A673 (cell line): ENCODE results near the gene HOMER2. TPM values are rescaled to one million over a fixed set of nuclear protein-coding genes. Genes with fewer than 3 reads are reported as not detected.

ENCODE experiments used
- BruUV-seq: library from RNA; stranded (reverse); fragments of 400-500 nt; replicated peaks from 2 replicates; lab custom pipeline; 2021; lab: Mats Ljungman, UMichigan
- CTCF ChIA-PET: fragments of 300-600 bp; sonication (Branson Sonifier 250); formaldehyde crosslinking; loops from one replicate; lab custom pipeline; 2022; ENCODE audit warnings: antibody characterized with exemption; lab: Charles Lee
- POLR2A ChIA-PET: fragments of 300-600 bp; sonication (Branson Sonifier 250); formaldehyde crosslinking; loops from one replicate; lab custom pipeline; 2022; ENCODE audit warnings: antibody characterized with exemption; ENCODE audit not compliant: low non-redundant PET; lab: Charles Lee
- DNase-seq: peaks from one replicate; pipeline ENCODE4 v3.0.0-alpha.2; 2015; ENCODE audit warnings: low spot score
- H3K27ac ChIP-seq: fragments of 200-600 bp; sonication (generic); 2 replicates; pipeline ENCODE4 v1.5.1; 2016; ENCODE audit warnings: mixed run types, low read depth, mild to moderate bottlenecking, mixed read lengths, antibody characterized with exemption, low read length; ENCODE audit not compliant: poor library complexity, severe bottlenecking
- H3K27me3 ChIP-seq: fragments of 200-600 bp; sonication (generic); replicated peaks from 2 replicates; pipeline ENCODE4 v1.6.1; 2017; ENCODE audit warnings: mixed run types, low read depth, mild to moderate bottlenecking, mixed read lengths, antibody characterized with exemption, low read length; ENCODE audit not compliant: insufficient read depth, poor library complexity
- H3K36me3 ChIP-seq: fragments of 200-600 bp; sonication (generic); 2 replicates; pipeline ENCODE4 v1.6.1; 2016; ENCODE audit warnings: mixed run types, mild to moderate bottlenecking, mixed read lengths, antibody characterized with exemption, low read length; ENCODE audit not compliant: insufficient read depth, poor library complexity, severe bottlenecking
- H3K4me1 ChIP-seq: fragments of 200-600 bp; sonication (generic); 2 replicates; pipeline ENCODE4 v1.6.1; 2017; ENCODE audit warnings: mixed run types, mild to moderate bottlenecking, mixed read lengths, antibody characterized with exemption, low read length; ENCODE audit not compliant: insufficient read depth, poor library complexity, severe bottlenecking
- H3K4me3 ChIP-seq: fragments of 200-600 bp; sonication (generic); 2 replicates; pipeline ENCODE4 v1.5.1; 2016; ENCODE audit warnings: low read depth, mixed run types, mild to moderate bottlenecking, mixed read lengths, low read length; ENCODE audit not compliant: poor library complexity, severe bottlenecking
- H3K9me3 ChIP-seq: fragments of 200-600 bp; sonication (generic); 2 replicates; pipeline ENCODE4 v1.6.1; 2016; ENCODE audit warnings: mixed run types, low read depth, mild to moderate bottlenecking, mixed read lengths, antibody characterized with exemption, low read length; ENCODE audit not compliant: poor library complexity, severe bottlenecking
- CTCF ChIP-seq: fragments of 300-800, 200-600 bp; sonication (generic); conservative IDR thresholded peaks from 2 replicates; pipeline ENCODE4 v1.5.1; 2017; ENCODE audit warnings: low read depth, mild to moderate bottlenecking, antibody characterized with exemption, low read length, moderate library complexity, mixed read lengths
- EZH2 ChIP-seq: fragments of 200-600 bp; sonication (generic); IDR thresholded peaks from 2 replicates; pipeline ENCODE4 v1.6.1; 2017; ENCODE audit warnings: borderline replicate concordance, low read depth, mild to moderate bottlenecking, mixed read lengths, antibody characterized with exemption, low read length; ENCODE audit not compliant: poor library complexity, severe bottlenecking
- intact Hi-C: fragments of 100-400 bp; cut with micrococcal nuclease; formaldehyde crosslinking; loops from one replicate; pipeline ENCODE4 v1.10.0; 2022; ENCODE audit not compliant: unreplicated experiment
- total RNA-seq: library from RNA; stranded (reverse); gene quantifications from 2 replicates; pipeline ENCODE4 v1.2.3, GENCODE V29; 2021

HOMER2 gene
- total RNA-seq, 1 experiment from 2014 or later, result 6.7 TPM

GRCh38 chr15:82807920-82808633 is 144.4 kb downstream of the HOMER2 start:
- Histone ChIP-seq H3K4me3 (no peak overlapping the region), H3K4me1 (peaks cover 5% of the 10 kb centered on the region), H3K27me3 (no peaks in the 10 kb centered on the region), H3K36me3 (peaks cover 2% of the 10 kb centered on the region), H3K9me3 (no peaks in the 10 kb centered on the region), H3K27ac (no peak overlapping the region)
- ChIA-PET CTCF (no interaction called here), POLR2A (no interaction called here)
- no peak for DNase-seq
- intact Hi-C loops, result no loop called here
- no TSS peak for BruUV-seq
- TF ChIP-seq EZH2, result no peak
- no peak for TF ChIP-seq CTCF

DNA sequence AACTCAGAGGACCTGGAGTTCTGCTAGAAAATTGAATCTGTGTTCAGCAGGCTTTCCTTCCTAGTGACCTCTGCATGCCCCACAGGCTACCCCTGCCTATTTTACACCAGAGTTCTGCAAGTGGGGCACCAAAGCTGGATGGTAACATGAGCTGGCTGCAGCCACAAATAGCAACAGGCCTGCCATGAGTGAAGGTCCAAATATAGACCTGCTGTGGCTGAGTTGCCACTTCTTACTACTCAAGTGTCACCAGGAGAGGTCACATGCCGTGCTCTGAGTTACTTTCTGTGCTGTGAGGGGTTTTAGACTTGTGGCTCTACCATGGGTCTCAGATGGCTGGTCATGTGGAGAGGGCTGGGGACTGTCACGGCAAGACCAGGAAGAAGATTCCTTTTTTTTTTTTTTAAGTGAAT is 146.5 kb downstream of the HOMER2 start, which contains the start of gene FSD2:
FSD2 (minus strand) TSS at position 76 of the 413 bp plus-strand sequence. CDS start 18,679 bp downstream, outside the sequence.
- no peaks in the 10 kb centered on the region for H3K9me3 ChIP-seq
- no peak for DNase-seq

DNA sequence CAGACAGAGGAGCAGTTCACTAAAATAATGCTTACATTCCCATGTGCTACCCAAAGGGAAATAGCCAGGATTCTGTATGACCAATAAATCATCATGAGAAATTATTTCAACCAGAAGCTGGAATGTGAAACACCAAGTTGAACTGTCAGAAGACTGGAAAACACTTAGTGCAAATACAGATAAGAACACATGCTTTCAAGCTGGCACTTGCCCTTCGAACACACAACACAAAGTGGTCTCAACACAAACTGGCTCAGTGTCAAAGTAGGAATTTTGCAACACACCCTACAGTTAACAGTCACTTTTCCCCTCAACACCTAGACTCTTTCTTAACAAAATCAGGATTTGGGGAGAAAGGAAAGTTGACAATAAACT is 148.0 kb downstream of the HOMER2 start:
- ChIA-PET CTCF (no interaction called here), POLR2A (no interaction called here)

More for the DNA sequence above, 146.5 kb downstream of the HOMER2 start, which contains the start of gene FSD2:
- CTCF ChIA-PET, result no interaction called here
- no peak within 1 kb of the TSS for H3K4me3 ChIP-seq
- BruUV-seq, result no TSS peak
- no peaks in the 10 kb centered on the region for H3K27me3 ChIP-seq
- H3K36me3 ChIP-seq, result no peaks in the 10 kb centered on the region
- no peaks in the 10 kb centered on the region for H3K4me1 ChIP-seq
- POLR2A ChIA-PET, result no interaction called here
- intact Hi-C loops, result no loop called here
- TF ChIP-seq CTCF, result no peak
- TF ChIP-seq EZH2, result no peak
- H3K27ac ChIP-seq, result no peak within 1 kb of the TSS

More for the DNA sequence above, 148.0 kb downstream of the HOMER2 start:
- TF ChIP-seq EZH2 (no peak), CTCF (no peak)
- H3K9me3 ChIP-seq, result no peaks in the 10 kb centered on the region
- H3K27me3 ChIP-seq, result peaks cover 4% of the 10 kb centered on the region
- intact Hi-C loops, result no loop called here
- no peak overlapping the region for H3K27ac ChIP-seq
- H3K4me3 ChIP-seq, result no peak overlapping the region
- no peaks in the 10 kb centered on the region for H3K4me1 ChIP-seq
- no peak for DNase-seq
- no peaks in the 10 kb centered on the region for H3K36me3 ChIP-seq
- no TSS peak for BruUV-seq
